GM21423 (cell line): ENCODE measurements around the gene RPN2.

ENCODE experiments used
- ATAC-seq: cut with Tn5 transposase; IDR thresholded peaks from one replicate; pipeline ENCODE4 v1.9.1; 2021; ENCODE audit warnings: mild to moderate bottlenecking, moderate library complexity; ENCODE audit not compliant: unreplicated experiment

RPN2 gene

DNA sequence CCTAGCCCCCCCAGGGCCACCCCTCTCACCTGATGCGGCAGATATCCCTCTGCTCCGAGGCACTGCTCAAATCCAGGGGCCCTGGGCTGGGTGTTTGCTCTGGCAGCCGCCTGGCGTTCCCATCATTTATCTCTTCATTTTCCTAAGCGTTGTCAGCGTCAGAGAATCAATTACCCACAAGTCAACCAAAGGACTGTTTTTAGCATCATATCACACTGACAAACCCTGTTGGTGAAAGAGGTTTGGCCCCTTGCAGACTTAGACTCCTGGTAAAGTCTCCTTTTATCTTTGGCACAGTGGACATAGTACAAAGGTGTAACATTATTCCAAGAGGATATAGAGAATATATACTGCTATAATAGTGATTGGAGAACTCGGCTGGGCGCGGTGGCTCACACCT is 82.6 kb downstream of the RPN2 start, which contains the start of gene GHRH:
Gene GHRH, minus strand, starts transcription at position 101 of the 400 bp plus-strand sequence. CDS start 4,925 bp downstream, outside the sequence.
- no peak for ATAC-seq

DNA sequence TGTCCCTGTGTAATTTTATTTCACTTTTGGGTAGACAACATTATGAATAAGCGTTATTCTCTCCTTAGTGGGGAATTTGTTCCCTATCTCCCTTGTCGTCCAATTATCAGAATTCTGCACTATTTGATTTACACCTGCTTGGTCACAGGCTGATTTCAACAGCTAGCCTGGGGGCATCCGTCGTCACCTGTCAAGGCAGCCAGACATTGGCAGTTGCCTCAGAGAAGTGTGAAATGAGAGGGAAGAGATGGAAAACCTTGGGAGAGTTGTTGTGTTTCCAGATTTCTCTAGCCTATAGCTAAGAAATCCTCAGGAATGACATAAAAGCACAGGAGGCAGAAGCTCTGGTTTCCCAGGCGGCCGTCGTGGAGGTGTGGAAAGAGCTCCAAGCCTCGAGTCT is 83.4 kb downstream of the RPN2 start:
- ATAC-seq, result no peak

DNA sequence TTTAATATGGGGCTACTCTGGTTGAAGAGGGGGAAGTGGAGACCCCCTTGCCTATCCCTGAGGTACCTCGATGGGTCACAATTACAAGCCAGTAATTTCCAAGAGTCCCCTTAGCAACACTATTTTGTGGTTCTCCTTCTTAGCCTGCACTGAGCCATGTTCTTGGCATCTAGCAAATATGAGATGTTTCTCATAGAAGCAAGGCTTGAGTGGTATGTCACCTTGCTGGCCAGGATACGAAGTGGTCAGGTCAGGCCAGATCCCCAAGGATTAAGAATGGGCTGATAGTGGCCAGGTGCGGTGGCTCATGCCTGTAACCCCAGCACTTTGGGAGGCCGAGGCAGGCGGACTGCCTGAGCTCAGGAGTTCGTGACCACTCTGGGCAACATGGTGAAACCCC is 84.6 kb downstream of the RPN2 start:
- no peak for ATAC-seq

DNA sequence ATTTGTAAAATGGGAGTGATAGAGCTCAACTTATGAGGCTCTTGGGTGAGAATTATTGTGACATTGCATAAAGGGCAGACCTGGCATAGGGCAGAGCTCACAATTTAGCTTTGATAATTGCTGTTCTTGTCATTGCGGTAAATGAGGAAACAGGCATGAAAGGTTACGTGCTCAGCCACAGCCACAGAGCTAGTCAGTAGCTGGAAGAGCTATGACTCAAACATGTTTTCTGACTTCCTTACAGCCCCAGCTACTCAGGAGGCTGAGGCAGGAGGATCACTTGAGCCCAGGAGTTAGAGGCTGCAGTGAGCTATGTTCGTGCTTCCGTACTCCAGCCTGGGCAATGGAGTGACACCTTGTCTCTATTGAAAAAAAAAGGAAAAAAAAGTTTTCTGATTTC is 86.0 kb downstream of the RPN2 start:
- ATAC-seq, result no peak

DNA sequence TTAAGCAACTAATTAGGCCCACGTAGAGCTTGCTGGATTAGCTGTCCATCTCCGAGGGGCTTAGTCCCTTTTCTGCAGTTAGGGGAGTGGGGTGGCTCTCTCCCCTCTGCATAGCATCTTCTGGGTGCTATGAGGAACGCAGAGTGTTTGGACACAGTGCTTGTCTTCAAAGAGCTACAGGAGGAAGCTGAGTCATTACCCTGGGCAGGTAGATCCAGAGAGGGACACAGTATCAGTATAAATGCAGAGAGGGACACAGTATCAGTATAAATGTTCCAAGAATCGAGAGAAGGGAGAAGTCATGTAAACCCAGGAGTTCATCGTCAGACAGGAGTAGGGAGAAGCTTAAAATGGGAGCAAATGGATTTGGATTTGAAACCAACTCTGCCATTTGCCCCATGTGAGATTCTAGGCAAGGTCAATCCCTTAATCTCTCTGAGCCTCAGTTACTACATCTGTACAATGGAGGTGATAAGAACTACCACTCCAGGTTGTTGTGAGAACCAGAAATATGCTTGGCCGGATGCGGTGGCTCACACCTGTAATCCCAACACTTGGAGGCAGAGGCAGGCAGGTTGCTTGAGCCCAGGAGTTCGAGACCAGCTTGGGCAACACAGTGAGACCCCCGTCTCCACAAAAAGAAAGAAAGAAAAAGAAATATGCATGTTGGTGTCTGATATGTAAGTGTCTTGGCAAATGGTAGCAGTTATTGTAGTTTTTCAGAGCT is 88.0 kb downstream of the RPN2 start:
- no peak for ATAC-seq

DNA sequence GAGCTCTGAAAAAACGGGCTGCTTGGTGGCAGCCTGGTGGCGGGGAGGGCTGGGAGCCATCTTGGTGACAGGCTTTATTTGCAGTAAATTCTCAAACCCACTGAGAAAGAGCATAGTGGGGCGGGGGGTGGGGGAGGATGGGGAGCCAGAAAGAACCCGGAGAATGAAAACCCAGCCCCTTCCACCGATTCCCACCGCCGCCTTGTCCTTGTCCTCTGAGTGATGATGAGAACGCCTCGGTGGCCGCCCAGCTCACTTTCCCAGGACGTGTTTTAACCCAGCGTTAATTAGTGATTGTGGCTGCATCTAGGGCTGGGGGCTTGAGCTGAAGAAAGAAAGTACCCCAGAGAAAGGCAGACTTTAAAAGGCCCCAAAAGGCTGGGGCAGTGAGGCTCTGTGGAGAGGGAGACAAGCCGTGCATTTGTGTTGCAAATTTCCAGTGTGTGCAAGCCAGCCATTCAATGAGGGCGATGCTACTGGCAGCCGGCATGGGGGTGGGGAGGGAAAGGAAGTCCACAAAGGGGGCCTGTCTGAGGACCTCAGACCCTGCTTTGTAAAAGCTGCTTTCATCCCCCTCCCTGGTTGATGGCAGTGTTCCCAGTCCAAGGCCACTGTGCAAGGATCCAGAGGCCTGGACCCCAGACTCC is 88.7 kb downstream of the RPN2 start:
- no peak for ATAC-seq

DNA sequence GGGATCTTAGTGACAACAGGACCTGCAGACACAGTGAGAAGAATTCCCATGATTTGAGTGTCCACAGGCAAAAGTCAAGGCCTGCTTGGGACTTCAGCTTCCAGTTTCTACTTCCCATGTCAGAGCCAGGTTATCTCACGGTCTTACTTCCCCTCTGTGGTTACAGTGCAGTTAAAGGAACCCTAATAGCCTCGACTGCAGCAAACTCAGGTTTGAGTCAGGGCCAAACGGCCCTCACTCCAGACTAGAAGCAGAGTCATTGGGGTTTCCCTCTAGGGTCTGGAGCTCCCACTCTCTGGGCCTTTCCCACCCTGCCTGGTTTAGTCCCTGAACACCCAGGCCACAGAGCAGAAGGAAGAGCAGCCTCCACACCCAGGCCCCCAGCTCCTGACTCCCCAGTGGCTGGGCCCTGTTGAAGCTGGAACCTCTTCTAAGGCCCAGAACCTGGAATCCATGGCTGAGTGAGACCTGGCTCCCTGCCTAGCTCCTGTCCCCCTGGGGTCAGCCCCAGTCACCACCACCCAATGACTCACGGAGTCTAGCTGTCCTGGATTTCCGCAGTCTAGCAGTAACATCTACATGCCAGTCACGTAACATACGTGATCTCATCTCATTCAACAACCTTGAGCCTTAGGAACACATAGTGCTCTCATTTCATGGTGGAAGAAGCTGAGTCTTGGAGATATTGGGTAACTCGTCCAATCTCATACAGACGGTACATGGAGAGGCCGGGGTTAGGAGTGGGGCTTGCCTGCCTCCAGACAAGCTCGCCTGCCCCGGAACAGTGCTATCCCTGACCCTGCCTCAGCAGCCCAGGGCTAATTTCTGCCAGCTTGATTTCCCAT is 91.7 kb downstream of the RPN2 start:
- ATAC-seq, result no peak

DNA sequence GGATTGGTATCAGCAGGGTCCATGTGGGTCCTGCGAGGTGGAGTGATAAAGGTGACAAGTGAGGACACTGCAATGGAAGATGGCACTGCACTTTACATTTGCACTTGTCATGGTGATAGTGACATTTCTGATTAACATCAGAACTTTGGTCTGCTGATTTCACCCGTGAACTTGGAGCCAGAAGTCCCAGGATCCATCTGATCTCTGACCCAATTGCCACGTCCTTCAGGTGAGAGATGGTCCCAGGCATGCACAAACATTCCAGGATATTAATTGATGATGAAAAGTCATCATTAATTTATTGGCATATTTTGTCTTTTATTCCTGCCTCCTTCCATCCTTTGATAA is 92.3 kb downstream of the RPN2 start:
- no peak for ATAC-seq

DNA sequence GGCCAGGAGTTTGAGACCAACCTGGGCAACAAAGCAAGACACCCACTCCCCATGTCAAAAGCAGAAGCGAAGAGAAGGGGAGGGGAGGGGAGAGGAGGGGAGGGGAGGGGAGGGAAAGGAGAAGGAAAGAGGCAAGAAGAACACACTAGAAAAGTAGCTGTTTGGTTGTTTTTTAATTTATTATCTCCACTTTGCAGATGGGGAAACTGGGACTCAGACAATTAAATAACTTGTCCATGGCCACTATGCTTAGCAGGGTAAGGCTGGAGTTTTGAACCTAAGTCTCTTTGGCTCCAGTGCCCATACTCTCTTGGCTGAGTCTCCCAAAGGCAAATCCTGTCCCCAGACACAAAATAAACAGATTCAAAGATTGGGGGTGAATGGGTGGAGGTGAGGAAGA is 94.9 kb downstream of the RPN2 start:
- no peak for ATAC-seq

DNA sequence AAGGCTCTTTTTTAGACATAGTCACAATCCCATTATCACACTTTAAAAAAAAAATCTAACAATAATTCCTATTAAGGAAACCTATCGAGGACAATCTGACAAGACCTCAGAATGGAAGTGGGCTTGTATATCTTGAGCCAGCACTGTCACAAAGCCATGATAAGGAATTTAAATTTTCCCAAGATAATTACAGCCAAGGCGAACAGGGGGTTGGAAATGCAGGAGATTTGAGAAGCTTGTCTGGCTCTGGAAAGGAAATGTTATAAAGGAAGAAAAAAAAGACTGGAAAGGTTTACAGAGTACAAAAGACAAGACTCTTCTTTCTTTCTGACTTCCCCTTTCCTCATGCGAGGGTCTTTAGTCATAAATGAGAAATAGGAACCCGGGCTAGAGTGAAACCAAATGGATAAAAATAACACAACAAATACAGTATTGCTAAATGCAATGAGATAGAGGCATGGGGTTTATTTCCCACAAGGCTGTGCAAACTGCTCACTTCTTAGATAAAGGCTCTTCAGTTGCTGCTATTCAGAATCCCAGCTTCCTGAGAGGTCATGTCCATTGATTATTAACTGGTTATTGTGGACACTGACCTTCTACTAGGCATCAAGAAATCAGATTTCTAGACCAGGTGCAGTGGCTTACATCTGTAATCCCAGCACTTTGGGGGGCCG is 95.9 kb downstream of the RPN2 start:
- no peak for ATAC-seq

DNA sequence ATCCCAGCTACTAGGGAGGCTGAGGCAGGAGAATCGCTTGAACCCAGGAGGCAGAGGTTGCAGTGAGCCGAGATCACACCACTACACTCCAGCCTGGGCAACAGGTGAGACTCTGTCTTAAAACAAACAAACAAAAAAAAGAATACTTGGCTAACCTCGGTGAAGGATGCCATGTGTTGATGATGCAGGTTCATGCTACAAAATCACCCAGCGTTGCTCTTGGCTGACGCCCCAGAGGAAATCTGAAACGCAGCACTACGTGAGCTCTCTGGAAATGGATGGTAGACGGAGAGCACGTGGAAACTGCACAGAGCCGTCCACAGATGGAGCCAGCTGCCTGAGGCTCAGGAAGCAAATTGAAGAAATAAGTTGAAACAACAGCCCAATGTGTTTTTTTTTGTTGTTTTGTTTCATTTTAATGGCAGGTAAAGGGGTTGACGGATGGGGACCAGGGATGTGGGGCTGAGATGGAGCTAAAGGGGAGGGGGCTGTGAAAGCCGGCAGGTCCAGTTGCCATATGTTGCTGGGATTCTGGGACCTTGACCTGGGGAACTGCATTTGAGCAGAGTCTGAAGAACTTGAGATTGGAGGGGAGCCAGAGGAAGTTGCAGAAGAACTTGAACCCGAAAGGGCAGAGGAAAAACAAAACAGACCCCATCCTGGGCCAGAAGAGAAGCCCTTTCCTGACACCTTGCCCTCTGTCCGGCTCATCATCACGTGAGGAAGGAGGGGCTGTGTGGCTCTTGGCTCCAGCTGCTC is 97.5 kb downstream of the RPN2 start:
- ATAC-seq, result peak; percentile 68

DNA sequence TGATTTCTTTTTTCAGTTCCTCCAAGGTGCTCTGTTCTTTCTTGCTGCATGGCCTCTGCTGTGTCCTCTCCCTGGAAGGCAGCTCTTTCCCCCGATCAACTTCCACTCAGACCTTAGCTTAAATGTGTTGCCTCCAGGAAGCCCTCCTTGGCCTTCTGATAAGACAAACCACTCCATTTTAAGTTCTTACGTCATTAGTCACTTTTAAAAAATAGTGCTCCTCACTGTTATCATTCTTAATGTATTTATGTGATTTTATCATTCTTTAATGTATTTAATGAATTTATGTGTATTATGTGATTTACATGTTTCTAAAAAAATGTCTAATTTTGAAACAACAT is 98.1 kb downstream of the RPN2 start:
- no peak for ATAC-seq

DNA sequence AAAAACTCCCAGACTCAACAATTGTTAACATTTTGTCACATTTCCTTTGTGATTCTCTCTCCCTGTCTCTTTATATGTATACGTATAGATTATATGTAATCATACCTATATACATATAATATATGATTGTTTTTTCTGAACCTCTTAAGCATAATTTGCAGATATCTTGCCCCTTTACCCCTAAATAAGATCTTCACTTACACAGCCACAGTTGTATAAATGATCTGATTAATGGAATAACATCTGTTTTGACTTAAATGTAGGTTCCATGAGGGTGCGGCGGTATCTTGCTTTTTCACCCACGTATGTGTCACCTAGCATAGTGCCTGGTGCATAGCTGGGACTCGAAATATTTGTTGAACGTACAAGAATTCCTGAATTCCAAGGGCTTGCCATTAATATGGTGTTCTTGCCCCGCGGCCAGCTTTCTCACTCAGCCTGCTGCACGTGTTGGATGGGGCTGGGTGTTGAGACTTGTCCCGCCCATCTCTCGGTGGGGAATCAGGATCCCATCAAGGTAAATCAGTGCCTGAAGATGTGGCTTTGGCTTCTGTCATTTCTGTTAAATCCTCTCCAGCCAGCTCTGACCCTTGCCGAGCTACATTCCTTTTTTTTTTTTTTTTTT is 99.9 kb downstream of the RPN2 start:
- ATAC-seq, result no peak

DNA sequence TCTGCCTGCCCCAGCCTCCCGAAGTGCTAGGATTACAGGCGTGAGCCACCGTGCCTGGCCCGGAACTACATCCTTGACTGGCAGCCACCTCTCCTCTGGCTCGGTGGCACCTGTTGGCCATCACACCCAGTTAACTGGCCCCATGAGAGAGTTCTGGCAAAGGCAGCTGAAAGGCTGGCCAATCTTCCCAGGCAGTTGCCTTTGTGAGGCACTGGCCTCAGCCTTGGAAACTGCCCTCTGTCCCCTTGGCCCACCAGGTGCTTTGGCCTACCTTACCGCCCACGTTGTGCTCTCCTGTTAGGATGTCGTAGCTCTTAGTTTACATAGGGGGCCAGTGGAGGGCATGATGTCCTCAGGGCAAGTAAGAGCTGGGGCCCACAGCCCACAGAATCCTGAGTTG is 100.7 kb downstream of the RPN2 start:
- no peak for ATAC-seq

DNA sequence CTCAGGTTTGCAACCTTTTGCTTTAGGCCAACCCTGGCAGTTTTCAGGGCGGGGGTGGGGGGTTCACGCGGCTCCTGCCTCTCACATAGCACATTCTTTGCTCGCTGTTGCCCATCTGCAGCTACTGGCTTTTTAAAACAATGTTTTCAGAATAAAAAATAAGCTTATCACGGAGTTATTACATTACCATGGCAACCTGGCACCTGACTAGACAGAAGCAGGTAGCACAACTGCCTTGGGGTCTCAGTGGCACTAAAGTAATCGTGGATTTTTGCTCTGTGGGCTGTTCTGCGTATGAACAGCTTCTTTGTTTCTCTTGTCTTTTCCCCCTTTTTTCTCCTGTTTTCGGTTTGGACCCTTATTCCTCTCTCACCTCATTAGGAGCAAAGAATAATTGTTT is 101.3 kb downstream of the RPN2 start:
- ATAC-seq, result no peak

DNA sequence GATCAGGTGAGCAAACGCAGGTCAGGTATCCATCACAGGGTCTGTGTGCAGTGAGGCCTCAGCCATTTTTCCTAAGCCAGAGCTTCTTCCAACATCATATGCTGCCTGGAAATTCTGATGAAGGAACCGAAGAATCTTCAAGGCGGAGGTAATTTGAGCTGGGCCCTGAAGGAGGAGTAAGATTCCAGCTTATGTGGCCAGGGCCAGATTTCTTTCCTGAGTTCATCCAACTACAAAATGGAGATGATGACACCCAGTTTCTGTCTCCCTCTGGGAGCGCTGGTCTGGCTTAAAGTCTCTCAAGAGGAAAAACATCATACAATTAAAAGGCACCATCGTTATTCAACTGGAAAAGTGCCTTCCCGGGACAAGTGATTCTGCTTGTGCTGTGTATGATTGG is 103.4 kb downstream of the RPN2 start:
- no peak for ATAC-seq

DNA sequence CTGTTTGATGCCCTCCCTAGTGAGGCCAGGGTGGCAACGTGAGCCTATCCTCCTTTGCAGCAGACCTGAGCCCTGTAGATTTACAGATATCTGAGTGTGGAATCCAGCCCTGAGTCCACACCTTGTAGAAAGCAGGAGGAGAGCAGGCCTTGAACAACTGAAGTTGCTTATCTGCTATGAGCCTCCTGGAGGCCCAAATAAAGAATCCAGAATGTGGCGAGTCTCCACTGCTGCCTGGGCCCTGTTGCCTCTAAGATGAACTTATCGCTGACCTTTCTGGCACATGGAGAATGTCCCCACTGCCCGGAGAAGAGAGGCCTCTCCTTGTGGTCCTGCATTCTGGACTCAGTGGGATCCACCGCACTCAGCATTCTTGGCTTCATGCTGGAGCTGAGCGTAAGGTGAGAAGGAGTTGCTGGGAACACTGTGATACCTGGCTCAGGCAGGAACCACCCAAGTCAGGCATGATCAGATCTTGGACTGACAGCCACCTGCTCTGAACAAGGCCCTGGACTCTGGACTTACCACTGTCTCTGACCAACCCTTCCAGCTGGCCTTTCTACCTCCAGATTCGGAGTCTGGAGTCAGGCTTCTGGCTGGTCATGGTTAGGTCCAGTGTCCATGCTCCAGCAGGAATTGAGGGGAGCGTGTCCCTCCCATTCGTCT is 104.5 kb downstream of the RPN2 start:
- no peak for ATAC-seq

DNA sequence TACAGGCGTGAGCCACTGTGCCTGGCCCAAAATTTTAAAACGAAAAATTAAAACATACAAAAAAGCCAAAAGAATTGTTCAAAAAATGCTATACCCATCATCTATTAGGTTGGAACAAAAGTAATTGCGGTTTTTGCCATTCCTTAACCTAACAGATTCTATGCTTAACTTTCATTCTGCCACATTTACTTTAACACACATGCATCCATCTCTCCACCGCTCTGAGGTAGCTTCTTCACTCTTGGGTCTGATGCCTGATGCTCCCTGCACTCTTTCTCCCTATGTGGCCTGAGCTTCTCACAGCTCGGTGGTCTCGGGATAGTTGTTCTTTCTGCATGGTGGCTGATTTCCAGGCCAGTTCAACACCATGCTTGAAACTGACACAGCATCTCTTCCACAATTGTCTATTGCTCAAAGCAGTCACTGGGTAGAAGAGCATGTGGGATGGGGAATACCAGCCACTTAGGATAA is 105.6 kb downstream of the RPN2 start:
- ATAC-seq, result no peak

DNA sequence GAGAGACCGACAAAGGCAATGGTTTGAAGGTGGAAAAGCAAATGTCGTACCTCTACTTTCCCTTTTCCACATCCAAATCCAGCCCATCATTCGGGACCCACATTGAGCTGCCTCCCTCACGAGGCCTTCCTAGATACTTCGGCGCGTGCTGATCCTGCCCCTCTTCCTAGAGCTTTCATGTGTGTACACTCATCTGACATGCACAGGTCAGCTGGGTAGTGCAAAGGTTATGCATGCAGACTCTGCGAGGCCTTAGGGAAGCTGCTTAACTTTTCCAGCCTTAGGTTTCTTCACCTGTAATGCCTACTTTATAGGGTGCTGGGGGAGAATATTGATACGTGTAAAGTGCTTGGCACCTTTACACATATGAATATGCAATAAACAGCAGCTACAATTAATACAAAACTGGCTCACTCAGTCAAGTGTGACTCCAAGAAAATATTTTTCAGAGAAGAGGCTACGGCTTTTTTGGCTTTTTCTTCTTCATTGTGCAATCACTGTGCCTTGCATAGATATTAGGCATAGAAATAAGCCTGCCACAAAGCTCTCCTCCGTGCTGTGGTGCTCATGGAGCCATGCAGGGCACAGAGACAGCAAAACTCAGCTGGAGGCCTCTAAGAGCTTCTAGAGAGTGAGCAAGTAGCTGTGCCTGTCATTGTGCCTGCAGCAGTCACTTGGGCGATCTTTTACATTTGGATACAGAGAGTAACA is 106.7 kb downstream of the RPN2 start:
- ATAC-seq, result no peak
